Effector memory CD8-positive, alpha-beta T cell (primary cell): ENCODE measurements around the gene GLIS1.
A peak's percentile ranks its signal among the peaks of the same experiment; 100 is the strongest.

Experiments
- ATAC-seq: fragments of 150-1000 bp; cut with Tn5 transposase; replicated peaks from 2 replicates; pipeline ENCODE4 v1.10.0; 2021; ENCODE audit warnings: mild to moderate bottlenecking, moderate library complexity
- DNase-seq, 3 experiments: peaks; one replicate each; pipeline ENCODE4 v3.0.0; 2021
- H3K27ac Mint-ChIP-seq, 2 donors: one replicate each; pipeline ENCODE4 v1.8.0; 2022; ENCODE audit warnings: mild to moderate bottlenecking in 2 of 2, mixed read lengths in 2 of 2, moderate library complexity in 2 of 2
- H3K27me3 Mint-ChIP-seq, 2 donors: one replicate each; pipeline ENCODE4 v1.8.0; 2022; ENCODE audit warnings: mixed read lengths in 2 of 2
- H3K36me3 Mint-ChIP-seq: one replicate; pipeline ENCODE4 v1.8.0; 2022; ENCODE audit warnings: mild to moderate bottlenecking, moderate library complexity, mixed read lengths; ENCODE audit not compliant: insufficient read depth
- H3K4me1 Mint-ChIP-seq, 2 donors: one replicate each; pipeline ENCODE4 v1.8.0; 2022; ENCODE audit warnings: low read depth in 2 of 2, mixed read lengths in 2 of 2
- H3K4me3 Mint-ChIP-seq, 2 donors: one replicate each; pipeline ENCODE4 v1.8.0; 2022; ENCODE audit warnings: mild to moderate bottlenecking in 2 of 2, mixed read lengths in 2 of 2, moderate library complexity in 2 of 2
- H3K9me3 Mint-ChIP-seq, 2 donors: one replicate each; pipeline ENCODE4 v1.8.0; 2022; ENCODE audit warnings: mixed read lengths in 2 of 2

Gene GLIS1

GRCh38 chr1:53485478-53486394 is 253.2 kb downstream of the GLIS1 start:
- Mint-ChIP-seq H3K27me3 (peaks cover 28 to 79% of the 10 kb centered on the region in 2 donors), H3K27ac (no peak overlapping the region), H3K4me1 (peaks cover 3 to 8% of the 10 kb centered on the region in 2 donors), H3K4me3 (no peak overlapping the region), H3K9me3 (no peaks in the 10 kb centered on the region), H3K36me3 (no peaks in the 10 kb centered on the region)
- ATAC-seq (peak; percentile 74), DNase-seq (peak; percentile 66 to 71 (median 69))

- Mint-ChIP-seq H3K9me3 (no peaks in the 10 kb centered on the region), H3K4me3 (no peak overlapping the region), H3K27me3 (peaks cover 25 to 74% of the 10 kb centered on the region in 2 donors), H3K4me1 (peaks cover 3 to 8% of the 10 kb centered on the region in 2 donors), H3K27ac (no peak overlapping the region), H3K36me3 (no peaks in the 10 kb centered on the region)
- DNase-seq = no peak
- ATAC-seq = no peak
Observed at GRCh38 chr1:53484705-53485477, 254.1 kb downstream of the GLIS1 start.

- no peak for ATAC-seq
Observed at GRCh38 chr1:53483656-53484055, 255.3 kb downstream of the GLIS1 start.

GRCh38 chr1:53483170-53483569 is 255.8 kb downstream of the GLIS1 start:
- H3K9me3 Mint-ChIP-seq = no peaks in the 10 kb centered on the region
- no peak for DNase-seq
- peaks cover 3 to 8% of the 10 kb centered on the region in 2 donors for H3K4me1 Mint-ChIP-seq
- peaks cover 24 to 62% of the 10 kb centered on the region in 2 donors for H3K27me3 Mint-ChIP-seq
- no peak for ATAC-seq
- no peaks in the 10 kb centered on the region for H3K36me3 Mint-ChIP-seq
- H3K4me3 Mint-ChIP-seq = no peak overlapping the region
- no peak overlapping the region for H3K27ac Mint-ChIP-seq

More at GRCh38 chr1:53483656-53484055, 255.3 kb downstream of the GLIS1 start:
- no peak for DNase-seq
- no peaks in the 10 kb centered on the region for H3K9me3 Mint-ChIP-seq
- H3K36me3 Mint-ChIP-seq = no peaks in the 10 kb centered on the region
- H3K27me3 Mint-ChIP-seq = peaks cover 25 to 67% of the 10 kb centered on the region in 2 donors
- no peak overlapping the region for H3K27ac Mint-ChIP-seq
- peaks cover 3 to 8% of the 10 kb centered on the region in 2 donors for H3K4me1 Mint-ChIP-seq
- H3K4me3 Mint-ChIP-seq = no peak overlapping the region

- peaks cover 23 to 61% of the 10 kb centered on the region in 2 donors for H3K27me3 Mint-ChIP-seq
- H3K27ac Mint-ChIP-seq = peak overlapping the region in 1 of 2 donors; percentile 3
- DNase-seq = no peak
Observed at GRCh38 chr1:53482441-53483153, 256.4 kb downstream of the GLIS1 start.

GRCh38 chr1:53481456-53481855 is 257.5 kb downstream of the GLIS1 start:
- H3K9me3 Mint-ChIP-seq = no peaks in the 10 kb centered on the region
- ATAC-seq = no peak
- H3K4me3 Mint-ChIP-seq = no peak overlapping the region
- peaks cover 3 to 8% of the 10 kb centered on the region in 2 donors for H3K4me1 Mint-ChIP-seq
- H3K27me3 Mint-ChIP-seq = peaks cover 21 to 67% of the 10 kb centered on the region in 2 donors
- H3K36me3 Mint-ChIP-seq = no peaks in the 10 kb centered on the region
- H3K27ac Mint-ChIP-seq = no peak overlapping the region
- DNase-seq = no peak

More at GRCh38 chr1:53482441-53483153, 256.4 kb downstream of the GLIS1 start:
- H3K9me3 Mint-ChIP-seq = no peaks in the 10 kb centered on the region
- peaks cover 3 to 8% of the 10 kb centered on the region in 2 donors for H3K4me1 Mint-ChIP-seq
- ATAC-seq = no peak
- H3K4me3 Mint-ChIP-seq = no peak overlapping the region
- H3K36me3 Mint-ChIP-seq = no peaks in the 10 kb centered on the region

- peaks cover 3 to 8% of the 10 kb centered on the region in 2 donors for H3K4me1 Mint-ChIP-seq
- ATAC-seq = no peak
Observed at GRCh38 chr1:53480678-53481077, 258.3 kb downstream of the GLIS1 start.

GRCh38 chr1:53478502-53478818 is 260.5 kb downstream of the GLIS1 start:
- Mint-ChIP-seq H3K27me3 (peaks cover 12 to 44% of the 10 kb centered on the region in 2 donors), H3K36me3 (no peaks in the 10 kb centered on the region), H3K9me3 (no peaks in the 10 kb centered on the region), H3K4me3 (no peak overlapping the region), H3K27ac (no peak overlapping the region), H3K4me1 (no peaks in the 10 kb centered on the region)
- DNase-seq (no peak), ATAC-seq (no peak)

More at GRCh38 chr1:53480678-53481077, 258.3 kb downstream of the GLIS1 start:
- Mint-ChIP-seq H3K4me3 (no peak overlapping the region), H3K27me3 (peaks cover 21 to 64% of the 10 kb centered on the region in 2 donors), H3K9me3 (no peaks in the 10 kb centered on the region), H3K36me3 (no peaks in the 10 kb centered on the region), H3K27ac (no peak overlapping the region)
- no peak for DNase-seq

GRCh38 chr1:53477651-53478501 is 261.1 kb downstream of the GLIS1 start:
- no peak for ATAC-seq
- peaks cover 12 to 41% of the 10 kb centered on the region in 2 donors for H3K27me3 Mint-ChIP-seq
- H3K27ac Mint-ChIP-seq = no peak overlapping the region
- H3K4me1 Mint-ChIP-seq = no peaks in the 10 kb centered on the region
- no peaks in the 10 kb centered on the region for H3K9me3 Mint-ChIP-seq
- no peak for DNase-seq
- no peak overlapping the region for H3K4me3 Mint-ChIP-seq
- no peaks in the 10 kb centered on the region for H3K36me3 Mint-ChIP-seq

GRCh38 chr1:53476579-53476978 is 262.4 kb downstream of the GLIS1 start:
- no peak for DNase-seq
- no peaks in the 10 kb centered on the region for H3K4me1 Mint-ChIP-seq
- H3K36me3 Mint-ChIP-seq = no peaks in the 10 kb centered on the region
- H3K27ac Mint-ChIP-seq = no peak overlapping the region
- no peak for ATAC-seq
- peaks cover 12 to 29% of the 10 kb centered on the region in 2 donors for H3K27me3 Mint-ChIP-seq
- no peaks in the 10 kb centered on the region for H3K9me3 Mint-ChIP-seq
- no peak overlapping the region for H3K4me3 Mint-ChIP-seq

GRCh38 chr1:53475664-53476063 is 263.3 kb downstream of the GLIS1 start:
- no peak for DNase-seq
- Mint-ChIP-seq H3K9me3 (no peaks in the 10 kb centered on the region), H3K4me1 (no peaks in the 10 kb centered on the region), H3K4me3 (no peak overlapping the region), H3K36me3 (no peaks in the 10 kb centered on the region), H3K27me3 (peaks cover 8 to 34% of the 10 kb centered on the region in 2 donors), H3K27ac (no peak overlapping the region)
- ATAC-seq = no peak

GRCh38 chr1:53473463-53473862 is 265.5 kb downstream of the GLIS1 start:
- Mint-ChIP-seq H3K4me1 (no peaks in the 10 kb centered on the region), H3K4me3 (no peak overlapping the region), H3K9me3 (no peaks in the 10 kb centered on the region), H3K36me3 (no peaks in the 10 kb centered on the region), H3K27me3 (peaks cover 6 to 29% of the 10 kb centered on the region in 2 donors), H3K27ac (no peak overlapping the region)
- no peak for DNase-seq
- ATAC-seq = no peak
